Nephron (organoid): Measurements from ENCODE around the gene PTPRG.

Experiments used
- H3K27ac Mint-ChIP-seq, 3 experiments: 2 replicates each; pipeline ENCODE4 v1.8.0; 2020; ENCODE audit warnings: mixed read lengths in 3 of 3, mild to moderate bottlenecking in 2 of 3, moderate library complexity in 1 of 3
- H3K27me3 Mint-ChIP-seq: 2 replicates; pipeline ENCODE4 v1.8.0; 2021; ENCODE audit warnings: low read depth, mild to moderate bottlenecking, moderate library complexity, mixed read lengths
- H3K36me3 Mint-ChIP-seq: 2 replicates; pipeline ENCODE4 v1.8.0; 2020; ENCODE audit warnings: low read depth, mixed read lengths
- H3K4me1 Mint-ChIP-seq: 2 replicates; pipeline ENCODE4 v1.8.0; 2020; ENCODE audit warnings: mixed read lengths
- H3K4me3 Mint-ChIP-seq, 3 experiments: 2 replicates each; pipeline ENCODE4 v1.8.0; 2020; ENCODE audit warnings: mild to moderate bottlenecking in 3 of 3, mixed read lengths in 3 of 3, moderate library complexity in 2 of 3
- H3K9me3 Mint-ChIP-seq: 2 replicates; pipeline ENCODE4 v1.8.0; 2020; ENCODE audit warnings: mixed read lengths
- TF ChIP-seq, protein P1 (sequence below), 3 experiments: fragments of 200-600 bp; sonication (generic); IDR thresholded peaks; one replicate each; pipeline ENCODE4 v1.5.0; 2021; ENCODE audit warnings: antibody characterized with exemption in 3 of 3; ENCODE audit not compliant: unreplicated experiment in 3 of 3

PTPRG gene

GRCh38 chr3:62187022-62187431 is 625.7 kb downstream of the PTPRG start:
- Mint-ChIP-seq H3K4me1 (no peaks in the 10 kb centered on the region), H3K27me3 (no peaks in the 10 kb centered on the region), H3K36me3 (peaks cover 24% of the 10 kb centered on the region), H3K27ac (peak overlapping the region in 1 of 3 experiments; percentile 23), H3K9me3 (no peaks in the 10 kb centered on the region), H3K4me3 (no peak overlapping the region)
- TF ChIP-seq, protein P1, sequence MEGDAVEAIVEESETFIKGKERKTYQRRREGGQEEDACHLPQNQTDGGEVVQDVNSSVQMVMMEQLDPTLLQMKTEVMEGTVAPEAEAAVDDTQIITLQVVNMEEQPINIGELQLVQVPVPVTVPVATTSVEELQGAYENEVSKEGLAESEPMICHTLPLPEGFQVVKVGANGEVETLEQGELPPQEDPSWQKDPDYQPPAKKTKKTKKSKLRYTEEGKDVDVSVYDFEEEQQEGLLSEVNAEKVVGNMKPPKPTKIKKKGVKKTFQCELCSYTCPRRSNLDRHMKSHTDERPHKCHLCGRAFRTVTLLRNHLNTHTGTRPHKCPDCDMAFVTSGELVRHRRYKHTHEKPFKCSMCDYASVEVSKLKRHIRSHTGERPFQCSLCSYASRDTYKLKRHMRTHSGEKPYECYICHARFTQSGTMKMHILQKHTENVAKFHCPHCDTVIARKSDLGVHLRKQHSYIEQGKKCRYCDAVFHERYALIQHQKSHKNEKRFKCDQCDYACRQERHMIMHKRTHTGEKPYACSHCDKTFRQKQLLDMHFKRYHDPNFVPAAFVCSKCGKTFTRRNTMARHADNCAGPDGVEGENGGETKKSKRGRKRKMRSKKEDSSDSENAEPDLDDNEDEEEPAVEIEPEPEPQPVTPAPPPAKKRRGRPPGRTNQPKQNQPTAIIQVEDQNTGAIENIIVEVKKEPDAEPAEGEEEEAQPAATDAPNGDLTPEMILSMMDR (IDR thresholded peaks at IDR 0.05; ENCODE audit: unreplicated experiment in 3 of 3) = peak; percentile 37 to 46 (median 39)

- no peaks in the 10 kb centered on the region for H3K4me1 Mint-ChIP-seq
- H3K36me3 Mint-ChIP-seq = peaks cover 38% of the 10 kb centered on the region
- TF ChIP-seq, protein P1 (IDR thresholded peaks at IDR 0.05; ENCODE audit: unreplicated experiment in 3 of 3) = peak; percentile 79 to 83 (median 81)
- no peak overlapping the region for H3K27ac Mint-ChIP-seq
- H3K27me3 Mint-ChIP-seq = no peaks in the 10 kb centered on the region
- no peaks in the 10 kb centered on the region for H3K9me3 Mint-ChIP-seq
- peak overlapping the region in 2 of 3 experiments; percentile 9 to 21 for H3K4me3 Mint-ChIP-seq
Measured at GRCh38 chr3:62188681-62189375, 627.5 kb downstream of the PTPRG start.

- Mint-ChIP-seq H3K4me3 (no peak overlapping the region), H3K4me1 (no peaks in the 10 kb centered on the region), H3K27me3 (no peaks in the 10 kb centered on the region), H3K9me3 (no peaks in the 10 kb centered on the region), H3K36me3 (peaks cover 39% of the 10 kb centered on the region), H3K27ac (no peak overlapping the region)
- TF ChIP-seq, protein P1 (IDR thresholded peaks at IDR 0.05; ENCODE audit: unreplicated experiment in 3 of 3) = no peak
Measured at GRCh38 chr3:62189376-62189698, 628.0 kb downstream of the PTPRG start.

GRCh38 chr3:62192891-62193290 is 631.5 kb downstream of the PTPRG start:
- peaks cover 33% of the 10 kb centered on the region for H3K36me3 Mint-ChIP-seq
- H3K4me3 Mint-ChIP-seq = no peak overlapping the region
- H3K9me3 Mint-ChIP-seq = no peaks in the 10 kb centered on the region
- H3K27ac Mint-ChIP-seq = no peak overlapping the region
- TF ChIP-seq, protein P1 (IDR thresholded peaks at IDR 0.05; ENCODE audit: unreplicated experiment in 3 of 3) = no peak
- no peaks in the 10 kb centered on the region for H3K4me1 Mint-ChIP-seq
- H3K27me3 Mint-ChIP-seq = no peaks in the 10 kb centered on the region

DNA sequence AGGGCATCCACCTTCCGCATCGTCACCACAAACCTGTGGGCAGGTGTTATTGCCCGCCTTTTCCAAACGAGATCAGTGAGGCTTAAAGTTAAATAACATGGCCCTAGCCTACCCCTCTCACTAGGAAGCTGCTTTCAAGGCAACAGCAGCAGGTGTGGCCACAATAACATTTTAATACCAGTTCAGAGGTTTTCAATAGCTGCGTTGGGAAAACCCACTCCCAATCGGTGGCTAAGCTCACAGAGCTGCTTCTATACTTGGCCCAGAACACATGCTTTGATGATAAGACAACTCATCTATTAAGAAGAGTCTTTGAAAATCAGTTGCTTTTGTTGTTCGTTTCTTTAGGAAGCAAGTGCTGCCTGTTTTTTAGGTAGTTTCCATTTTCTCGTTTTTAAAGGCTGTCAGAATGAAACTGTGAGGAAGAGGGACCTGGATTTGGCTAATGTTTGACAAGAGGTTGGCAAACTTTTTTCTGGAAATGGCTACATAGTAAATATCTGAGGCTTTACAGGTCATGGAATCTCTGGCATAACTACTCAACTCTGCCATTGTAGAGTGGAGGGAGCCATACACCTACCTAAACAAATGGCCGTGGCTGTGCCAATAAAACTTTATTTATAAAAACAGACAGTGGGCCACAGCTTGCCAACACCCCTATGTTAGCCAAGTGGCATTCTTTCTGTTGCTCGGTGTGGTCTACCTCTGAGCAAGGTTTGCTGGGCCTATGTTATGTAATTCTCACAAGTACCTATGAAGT is 632.4 kb downstream of the PTPRG start:
- H3K4me3 Mint-ChIP-seq = no peak overlapping the region
- H3K36me3 Mint-ChIP-seq = peaks cover 33% of the 10 kb centered on the region
- no peak overlapping the region for H3K27ac Mint-ChIP-seq
- no peaks in the 10 kb centered on the region for H3K9me3 Mint-ChIP-seq
- no peaks in the 10 kb centered on the region for H3K27me3 Mint-ChIP-seq
- no peaks in the 10 kb centered on the region for H3K4me1 Mint-ChIP-seq
- TF ChIP-seq, protein P1 (IDR thresholded peaks at IDR 0.05; ENCODE audit: unreplicated experiment in 3 of 3) = no peak
